Fibroblast of villous mesenchyme (primary cell): ENCODE results near the gene NUFIP1. TPM values are rescaled to one million over a fixed set of nuclear protein-coding genes. Genes with fewer than 3 reads are reported as not detected.
"Not testable (repeated sequence)": the region's sequence is repeated elsewhere in the genome, so short reads cannot be mapped to it uniquely, and the experiment has no call there.

Experiments used
- DNase-seq: peaks from one replicate; pipeline ENCODE4 v3.0.0-alpha.2; 2010; ENCODE audit warnings: low read depth
- H3K4me3 ChIP-seq: 2 replicates; pipeline ENCODE4 v1.5.1; 2011; ENCODE audit warnings: low read depth, mild to moderate bottlenecking, low read length
- total RNA-seq: library from RNA; depleted of rRNA; stranded (reverse); fragments of >200 nt; gene quantifications from 2 replicates; pipeline ENCODE4 v1.2.3, GENCODE V29; 2012
- TF ChIP-seq, protein P1 (sequence below): IDR thresholded peaks from 2 replicates; pipeline ENCODE4 v1.5.1; 2012; ENCODE audit warnings: low read depth, mild to moderate bottlenecking, low read length; ENCODE audit not compliant: insufficient read depth

NUFIP1 gene
- 4.2 and 4.7 TPM in 2 replicates for total RNA-seq

DNA sequence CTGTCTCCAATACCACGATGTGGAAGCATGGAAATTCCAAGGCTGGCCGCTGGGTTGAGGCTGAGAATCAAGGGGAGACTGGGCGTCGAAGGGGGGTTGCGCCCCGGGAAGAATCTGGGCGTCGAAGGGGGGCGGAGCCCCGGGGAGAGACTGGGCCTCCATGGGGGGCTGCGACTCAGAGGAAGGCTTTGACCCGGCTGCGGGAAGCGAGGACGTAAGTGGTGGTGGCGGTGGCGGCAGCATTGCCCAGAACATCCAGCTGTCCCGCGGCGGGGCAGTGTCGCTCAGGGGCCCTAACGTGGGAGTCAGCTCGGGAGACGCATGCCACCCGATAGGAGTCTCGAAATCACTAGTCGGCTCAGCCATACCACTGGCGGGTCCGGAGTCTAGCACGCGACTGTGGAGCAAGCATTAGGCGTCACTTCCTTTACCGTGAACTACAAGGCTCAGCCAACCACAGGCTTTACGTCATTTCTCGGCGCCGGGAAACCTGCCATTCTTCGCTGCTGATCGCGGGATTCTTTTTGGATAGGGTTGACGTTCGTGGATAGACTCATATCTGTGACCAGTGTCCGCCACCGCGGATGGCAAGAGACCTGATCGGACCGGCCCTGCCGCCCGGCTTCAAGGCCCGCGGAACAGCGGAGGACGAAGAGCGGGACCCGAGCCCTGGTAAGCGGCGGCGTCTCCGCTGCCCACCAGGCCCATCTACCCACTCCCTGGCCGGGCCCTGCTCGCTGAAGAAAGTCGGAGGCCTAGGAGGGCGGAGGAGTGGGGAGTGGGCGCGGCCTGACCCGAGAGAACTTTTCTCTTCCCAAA lies at the start of gene NUFIP1, which contains the start of gene GPALPP1:
Gene NUFIP1, minus strand, starts transcription at position 401 of the 819 bp plus-strand sequence. Its CDS starts 35 bp downstream, at position 366.
Gene GPALPP1, plus strand, starts transcription at position 468 of the 819 bp plus-strand sequence. Its CDS starts 117 bp downstream, at position 585.
- TF ChIP-seq, protein P1, sequence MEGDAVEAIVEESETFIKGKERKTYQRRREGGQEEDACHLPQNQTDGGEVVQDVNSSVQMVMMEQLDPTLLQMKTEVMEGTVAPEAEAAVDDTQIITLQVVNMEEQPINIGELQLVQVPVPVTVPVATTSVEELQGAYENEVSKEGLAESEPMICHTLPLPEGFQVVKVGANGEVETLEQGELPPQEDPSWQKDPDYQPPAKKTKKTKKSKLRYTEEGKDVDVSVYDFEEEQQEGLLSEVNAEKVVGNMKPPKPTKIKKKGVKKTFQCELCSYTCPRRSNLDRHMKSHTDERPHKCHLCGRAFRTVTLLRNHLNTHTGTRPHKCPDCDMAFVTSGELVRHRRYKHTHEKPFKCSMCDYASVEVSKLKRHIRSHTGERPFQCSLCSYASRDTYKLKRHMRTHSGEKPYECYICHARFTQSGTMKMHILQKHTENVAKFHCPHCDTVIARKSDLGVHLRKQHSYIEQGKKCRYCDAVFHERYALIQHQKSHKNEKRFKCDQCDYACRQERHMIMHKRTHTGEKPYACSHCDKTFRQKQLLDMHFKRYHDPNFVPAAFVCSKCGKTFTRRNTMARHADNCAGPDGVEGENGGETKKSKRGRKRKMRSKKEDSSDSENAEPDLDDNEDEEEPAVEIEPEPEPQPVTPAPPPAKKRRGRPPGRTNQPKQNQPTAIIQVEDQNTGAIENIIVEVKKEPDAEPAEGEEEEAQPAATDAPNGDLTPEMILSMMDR: no peak
- peak within 1 kb of the TSS; percentile 99 for H3K4me3 ChIP-seq
- peak; percentile 96 for DNase-seq

DNA sequence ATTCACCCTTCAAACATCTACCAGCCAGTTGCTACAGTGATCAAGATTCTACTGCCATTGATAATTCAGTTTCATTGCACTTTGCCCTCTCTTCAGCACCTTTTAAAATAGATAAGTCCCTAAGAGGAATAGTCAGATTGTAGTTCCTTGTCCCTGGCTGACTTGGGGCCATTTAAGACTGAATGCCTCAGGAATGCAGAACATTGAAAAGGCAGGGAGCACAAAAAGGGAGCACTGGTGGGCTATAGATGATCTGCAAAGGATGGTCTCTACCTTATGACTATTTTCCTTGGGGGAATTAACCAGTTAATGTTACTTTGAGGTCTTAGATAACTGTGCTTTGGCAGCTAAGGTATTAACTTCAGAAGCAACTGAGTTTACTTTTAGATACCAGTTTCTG lies 46.9 kb upstream of the NUFIP1 start:
- TF ChIP-seq, protein P1: no peak
- H3K4me3 ChIP-seq: no peak overlapping the region
- DNase-seq: no peak

DNA sequence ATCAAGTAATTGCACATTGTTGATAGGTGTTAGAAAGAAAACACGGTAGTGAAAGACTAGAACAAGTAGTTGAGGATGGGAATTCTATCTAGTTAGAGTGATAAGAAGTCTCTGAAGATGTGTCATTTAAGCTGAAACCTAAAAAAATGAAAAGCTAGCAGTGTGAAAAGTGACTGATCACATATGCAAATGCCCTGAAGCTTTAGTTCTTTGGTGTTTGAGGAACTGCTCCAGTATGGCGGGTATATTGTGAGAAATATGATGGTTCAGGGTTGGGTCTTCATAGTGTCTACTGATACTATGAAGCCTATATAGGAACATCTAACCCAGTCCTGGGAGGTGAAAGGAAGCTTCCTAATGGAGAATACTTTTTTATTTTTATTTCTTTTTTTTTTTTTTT lies 45.1 kb upstream of the NUFIP1 start:
- no peak for DNase-seq
- TF ChIP-seq, protein P1: no peak
- no peak overlapping the region for H3K4me3 ChIP-seq

DNA sequence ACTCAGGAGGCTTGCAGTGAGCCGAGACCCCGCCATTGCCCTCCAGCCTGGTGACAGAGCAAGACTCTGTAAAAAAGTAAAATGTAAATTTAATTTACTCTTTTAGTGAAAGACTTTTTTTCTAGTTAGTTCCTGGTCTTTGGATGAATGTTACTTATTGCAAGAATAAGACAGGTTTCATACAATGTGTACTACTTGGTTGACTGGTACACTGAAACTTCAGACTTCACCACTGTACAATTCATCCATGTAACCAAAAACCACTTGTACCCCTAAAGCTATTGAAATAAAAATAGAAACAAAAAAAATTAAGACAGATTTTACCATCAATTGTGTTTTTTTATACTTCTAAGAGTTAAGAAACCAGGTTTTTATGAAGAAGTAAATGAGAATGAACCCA lies 35.6 kb upstream of the NUFIP1 start:
- H3K4me3 ChIP-seq: no peak overlapping the region
- no peak for DNase-seq
- TF ChIP-seq, protein P1: no peak

DNA sequence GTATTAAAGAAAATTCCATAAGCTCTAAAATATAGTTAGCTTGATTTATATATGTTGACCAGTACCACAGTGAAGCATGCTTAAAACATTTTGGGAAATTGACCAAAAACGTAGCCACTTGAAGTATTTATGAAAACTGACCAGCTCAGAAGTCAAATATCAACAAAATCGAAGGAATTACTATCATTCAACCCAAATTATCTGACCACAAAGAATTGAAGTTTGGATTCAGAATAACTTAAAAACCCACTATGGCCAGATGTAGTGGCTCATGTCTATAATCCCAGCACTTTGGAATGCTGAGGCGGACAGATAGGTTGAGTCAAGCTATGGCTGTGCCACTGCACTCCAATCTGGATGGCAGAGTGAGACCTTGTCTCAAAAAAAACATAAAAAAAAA lies 32.0 kb upstream of the NUFIP1 start:
- peak; percentile 91 for DNase-seq
- TF ChIP-seq, protein P1: no peak
- no peak overlapping the region for H3K4me3 ChIP-seq

DNA sequence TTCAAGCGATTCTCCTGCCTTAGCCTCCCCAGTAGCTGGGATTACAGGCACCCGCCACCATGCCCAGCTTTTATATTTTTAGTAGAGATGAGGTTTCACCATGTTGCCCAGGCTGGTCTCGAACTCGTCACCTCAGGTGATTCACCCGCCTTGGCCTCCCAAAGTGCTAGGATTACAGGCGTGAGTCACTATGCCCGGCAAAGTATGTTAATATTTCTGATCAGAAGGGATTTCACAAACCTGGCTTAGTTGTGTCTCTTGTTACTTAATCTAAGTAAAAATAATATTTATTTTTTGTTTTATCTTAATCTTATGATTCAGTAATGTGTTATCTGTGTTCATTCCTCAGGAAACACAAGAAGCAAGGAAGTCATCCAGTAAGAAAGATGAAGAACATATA lies 30.7 kb upstream of the NUFIP1 start:
- peak; percentile 77 for DNase-seq
- H3K4me3 ChIP-seq: not testable (repeated sequence)

DNA sequence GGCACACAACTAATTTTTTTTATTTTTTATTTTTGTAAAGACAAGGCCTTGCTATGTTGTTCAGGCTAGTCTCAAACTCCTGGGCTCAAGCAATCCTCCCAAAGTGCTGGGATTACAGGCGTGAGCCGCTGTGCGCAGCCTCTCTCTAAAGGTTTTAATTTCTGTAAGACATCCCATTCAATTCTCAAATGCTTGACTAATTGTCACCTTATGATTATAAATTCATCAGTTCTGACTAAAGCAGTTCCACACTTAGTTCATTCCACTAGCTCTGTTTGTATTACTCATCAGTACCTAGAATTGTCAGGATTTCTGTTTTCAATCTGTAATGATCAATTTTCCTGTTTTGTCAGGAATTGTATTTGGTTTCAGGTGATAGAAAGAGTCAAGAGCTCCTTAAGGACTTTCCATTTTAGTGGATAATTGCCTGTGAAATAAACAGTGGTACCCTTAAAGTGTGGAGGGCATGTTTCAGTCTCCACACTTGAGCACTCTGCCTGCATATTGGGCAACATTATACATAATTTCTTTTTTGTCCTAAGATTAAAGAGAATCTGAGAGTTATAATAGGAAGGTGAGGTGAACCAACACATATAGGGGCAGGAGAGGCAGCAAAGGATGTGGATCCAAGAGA lies 27.6 kb upstream of the NUFIP1 start:
- DNase-seq: no peak
- no peak overlapping the region for H3K4me3 ChIP-seq
- TF ChIP-seq, protein P1: no peak
